Measurements from ENCODE around the gene MYCN. TPM values are rescaled to one million over a fixed set of nuclear protein-coding genes. Genes with fewer than 3 reads are reported as not detected.

The MYCN gene
- not detected in 2 replicates for total RNA-seq (ENCODE audit: low replicate concordance)

DNA sequence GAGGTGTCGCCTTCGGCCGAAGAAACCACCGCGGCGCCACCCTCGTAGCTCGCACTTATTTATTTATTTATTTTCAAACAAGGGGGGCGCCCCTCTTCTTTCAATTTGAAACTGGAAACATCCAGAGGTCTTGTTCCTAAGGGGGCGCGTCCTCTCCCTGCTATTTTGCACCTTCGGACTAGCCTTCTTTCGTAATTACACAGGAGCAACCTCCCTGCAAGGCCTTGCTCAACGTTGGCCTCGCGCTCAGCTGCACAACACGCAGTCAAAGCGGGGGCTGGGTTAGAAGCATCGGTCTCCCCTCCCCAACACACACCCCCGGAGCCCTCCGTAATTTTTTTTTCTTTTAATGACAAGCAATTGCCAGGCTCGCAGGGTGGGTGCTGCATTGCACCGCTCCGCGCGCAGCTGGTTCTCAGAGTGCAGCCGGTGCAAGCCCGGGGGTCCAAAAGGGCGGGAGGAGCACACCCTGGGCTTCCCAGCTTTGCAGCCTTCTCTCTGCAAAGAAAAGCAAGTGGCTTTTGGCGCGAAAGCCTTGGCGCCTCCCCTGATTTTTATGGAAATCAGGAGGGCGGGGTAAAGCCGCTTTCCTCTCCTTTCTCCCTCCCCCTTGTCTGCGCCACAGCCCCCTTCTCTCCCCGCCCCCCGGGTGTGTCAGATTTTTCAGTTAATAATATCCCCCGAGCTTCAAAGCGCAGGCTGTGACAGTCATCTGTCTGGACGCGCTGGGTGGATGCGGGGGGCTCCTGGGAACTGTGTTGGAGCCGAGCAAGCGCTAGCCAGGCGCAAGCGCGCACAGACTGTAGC is at the start of gene MYCN:
Gene MYCN, plus strand, starts transcription at position 697 of the 807 bp plus-strand sequence. CDS start 1,515 bp downstream, outside the sequence.

All from smooth muscle cell of the coronary artery (primary cell).